Tongue (tissue), 2 donors: ENCODE measurements around the gene KRTAP13-1. TPM values are rescaled to one million over a fixed set of nuclear protein-coding genes. Genes with fewer than 3 reads are reported as not detected.
A peak's percentile ranks its signal among the peaks of the same experiment; 100 is the strongest.

Experiments used
- DNase-seq: peaks from one replicate; pipeline ENCODE4 v3.0.0-alpha.2; 2015
- total RNA-seq: library from RNA; depleted of rRNA; stranded (reverse); fragments of >200 nt; gene quantifications from one replicate; pipeline ENCODE4 v1.2.3, GENCODE V29; 2014

KRTAP13-1 gene, protein sequence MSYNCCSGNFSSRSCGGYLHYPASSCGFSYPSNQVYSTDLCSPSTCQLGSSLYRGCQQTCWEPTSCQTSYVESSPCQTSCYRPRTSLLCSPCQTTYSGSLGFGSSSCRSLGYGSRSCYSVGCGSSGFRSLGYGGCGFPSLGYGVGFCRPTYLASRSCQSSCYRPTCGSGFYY
- total RNA-seq = not detected

DNA sequence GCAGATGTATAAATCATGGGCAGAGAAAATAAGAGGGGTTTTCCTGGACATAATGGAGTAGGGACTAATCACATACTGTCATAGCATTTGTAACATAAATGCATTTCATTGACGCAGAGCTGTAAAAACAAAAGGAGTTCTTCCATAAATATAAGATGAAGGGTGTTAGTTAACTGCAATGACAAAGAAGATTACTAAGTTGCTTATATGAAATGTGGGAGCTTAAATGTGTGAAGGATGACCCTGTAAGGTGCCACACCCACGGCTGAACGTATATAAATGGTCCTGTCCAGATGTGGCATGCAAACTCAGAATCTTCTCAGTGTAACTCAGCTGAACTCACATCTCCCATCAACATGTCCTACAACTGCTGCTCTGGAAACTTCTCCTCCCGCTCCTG, at the start of gene KRTAP13-1:
KRTAP13-1 (plus strand) TSS at position 301 of the 400 bp plus-strand sequence; CDS start at position 357, 56 bp downstream.
- DNase-seq = no peak

DNA sequence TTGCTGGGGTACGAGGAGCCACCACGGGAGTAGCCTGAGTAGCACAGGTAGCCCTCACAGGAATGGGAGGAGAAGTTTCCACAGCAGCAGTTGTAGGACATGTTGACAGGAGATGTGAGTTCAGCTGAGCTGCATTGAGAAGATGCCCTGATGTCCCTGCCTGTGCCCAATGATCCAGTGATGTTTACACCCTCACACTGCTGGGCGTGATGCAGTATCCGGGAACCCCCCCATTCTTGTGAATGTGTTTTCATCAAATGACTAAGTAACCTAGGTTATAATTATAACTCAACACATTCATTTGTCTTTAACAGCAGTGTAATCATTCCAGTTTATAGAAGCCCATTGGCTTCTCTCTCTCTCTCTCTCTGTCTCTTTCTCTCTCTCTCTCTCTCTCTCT, 47.3 kb upstream of the KRTAP13-1 start, which contains the start of gene KRTAP23-1:
KRTAP23-1 (minus strand) TSS at position 101 of the 400 bp plus-strand sequence; CDS start at position 101, 0 bp downstream.
- DNase-seq = no peak

DNA sequence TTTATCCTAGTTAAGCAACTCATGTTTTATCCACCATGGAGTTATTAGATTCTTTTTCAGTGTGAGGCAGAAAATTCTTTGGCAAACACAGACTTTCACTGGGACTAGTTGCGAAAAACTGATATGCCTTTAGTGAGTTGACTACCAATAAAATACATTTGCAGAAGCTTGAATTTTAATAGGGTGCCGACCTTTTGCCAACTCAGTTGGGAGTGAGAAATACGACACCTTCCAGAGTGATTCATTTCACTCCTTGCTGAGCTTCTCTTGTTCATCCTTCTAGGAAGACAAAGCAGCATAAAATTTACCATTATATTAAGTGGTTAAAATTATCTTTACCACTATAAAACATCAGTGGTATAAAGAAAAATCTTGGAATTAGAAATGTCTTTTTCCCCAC, 46.3 kb upstream of the KRTAP13-1 start:
- DNase-seq = no peak

DNA sequence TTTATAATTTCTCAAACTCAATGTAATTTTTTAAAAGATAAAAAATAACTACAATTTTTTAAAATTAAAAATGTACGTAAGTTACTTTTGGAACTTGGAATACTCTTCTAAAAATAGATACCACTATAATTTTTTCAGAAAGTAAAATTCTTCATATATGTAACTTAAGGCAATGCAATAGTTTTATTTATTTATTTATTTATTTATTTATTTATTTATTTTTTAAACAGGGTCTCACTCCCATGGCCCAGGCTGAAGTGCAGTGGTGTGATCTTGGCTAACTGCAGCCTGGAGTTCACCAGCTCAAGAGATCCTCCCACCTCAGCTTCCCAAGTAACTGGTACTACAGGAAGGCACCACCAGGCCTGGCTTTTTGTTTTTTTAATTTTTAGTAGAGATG, 44.3 kb upstream of the KRTAP13-1 start:
- DNase-seq = no peak

DNA sequence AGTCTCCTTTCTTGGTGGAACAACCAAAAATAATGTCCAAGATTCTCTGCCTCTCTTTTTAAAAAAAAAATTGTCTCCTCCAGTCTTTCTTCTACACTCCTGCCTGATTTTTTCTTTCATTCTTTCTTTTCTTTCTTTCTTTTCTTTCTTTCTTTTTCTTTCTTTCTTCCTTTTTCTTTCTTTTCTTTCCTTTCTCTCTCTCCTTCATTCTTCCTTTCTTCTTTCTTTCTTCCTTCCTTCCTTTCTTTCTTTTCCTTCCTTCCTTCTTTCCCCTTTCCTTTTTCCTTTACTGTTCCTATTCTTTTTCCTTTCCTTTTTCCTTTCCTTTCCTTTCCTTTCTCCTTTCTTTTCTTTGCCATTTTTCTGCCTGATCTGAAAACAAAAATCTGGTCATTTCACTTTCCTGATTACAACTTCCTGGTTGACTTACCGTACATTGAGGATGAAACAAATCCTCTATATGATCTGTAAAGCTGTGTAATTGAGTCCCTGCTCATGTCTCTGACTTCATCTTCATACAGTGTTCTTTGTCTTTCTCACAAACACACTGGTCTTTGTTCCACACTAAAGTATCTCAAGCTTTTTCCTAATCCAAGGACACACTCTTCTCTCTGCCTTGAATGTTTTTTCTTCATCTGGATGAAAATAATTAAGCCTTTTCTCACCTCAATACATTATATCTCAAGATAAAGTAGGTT, 41.4 kb upstream of the KRTAP13-1 start:
- no peak for DNase-seq

DNA sequence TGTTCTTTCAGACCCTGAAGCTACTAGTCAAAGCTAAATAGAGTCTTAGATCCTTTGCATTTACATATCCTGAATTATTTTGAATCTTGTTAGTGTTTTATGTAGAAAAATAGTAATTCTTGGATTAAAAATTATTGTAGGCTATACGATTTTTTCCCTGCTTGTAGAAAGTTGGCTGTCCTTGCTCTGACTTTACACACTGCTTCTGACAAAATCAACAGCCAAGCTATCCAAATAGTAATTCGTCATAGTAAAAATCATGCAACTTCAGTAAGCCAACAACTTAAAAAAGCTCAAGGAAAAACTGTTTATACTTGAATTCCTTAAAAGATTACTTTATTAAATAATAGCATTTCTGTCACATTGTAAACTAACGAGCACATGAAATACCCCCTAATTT, 39.9 kb upstream of the KRTAP13-1 start:
- DNase-seq = no peak

DNA sequence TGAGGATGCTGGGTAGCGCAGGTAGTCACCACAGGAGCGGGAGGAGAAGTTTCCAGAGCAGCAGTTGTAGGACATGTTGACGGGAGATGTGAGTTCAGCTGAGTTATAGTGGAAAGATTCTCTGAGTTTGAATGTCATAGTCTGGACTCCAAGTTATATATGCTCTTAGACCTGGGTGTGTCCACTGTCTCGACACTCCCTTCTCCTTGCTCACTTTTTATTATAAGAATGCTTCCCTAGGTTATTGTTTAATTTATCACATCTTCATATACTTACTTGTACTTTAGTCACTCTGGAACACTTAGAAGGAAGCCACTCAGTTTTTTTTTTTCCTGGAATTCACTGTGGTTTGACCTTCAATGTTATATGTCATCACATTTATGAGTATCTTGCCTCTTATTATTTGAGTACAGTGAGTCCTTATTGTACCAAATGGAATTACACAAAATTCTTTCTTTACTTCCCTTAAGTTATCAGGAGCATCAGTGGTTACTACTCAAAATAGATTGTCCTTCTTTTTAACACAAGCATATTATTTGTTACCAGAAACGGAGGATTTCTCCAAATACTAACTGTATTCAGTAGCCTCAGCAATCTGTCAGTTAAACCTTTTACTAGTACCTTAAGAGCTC, 23.6 kb upstream of the KRTAP13-1 start, which contains the start of gene KRTAP13-2:
KRTAP13-2 (minus strand) TSS at position 133 of the 632 bp plus-strand sequence; CDS start at position 75, 58 bp downstream.
- DNase-seq = no peak

DNA sequence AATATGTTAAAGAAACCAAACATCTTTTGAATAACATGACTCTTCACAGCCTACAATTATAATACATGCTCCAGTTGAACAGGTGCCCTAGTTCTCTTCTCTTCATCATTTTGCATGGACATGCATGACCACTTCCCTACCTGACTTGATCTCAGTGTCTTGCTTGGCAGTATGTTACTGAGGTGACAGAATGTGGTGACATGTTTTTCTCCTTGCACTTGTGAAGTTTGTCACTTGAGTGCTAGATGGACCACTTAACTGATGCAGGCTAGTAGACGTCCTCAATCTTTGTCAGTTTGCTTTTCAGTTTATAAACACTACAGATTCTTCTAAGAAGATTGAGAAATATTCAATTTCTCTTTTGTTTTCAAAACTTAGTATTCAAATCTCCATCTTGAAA, 13.6 kb upstream of the KRTAP13-1 start:
- no peak for DNase-seq

DNA sequence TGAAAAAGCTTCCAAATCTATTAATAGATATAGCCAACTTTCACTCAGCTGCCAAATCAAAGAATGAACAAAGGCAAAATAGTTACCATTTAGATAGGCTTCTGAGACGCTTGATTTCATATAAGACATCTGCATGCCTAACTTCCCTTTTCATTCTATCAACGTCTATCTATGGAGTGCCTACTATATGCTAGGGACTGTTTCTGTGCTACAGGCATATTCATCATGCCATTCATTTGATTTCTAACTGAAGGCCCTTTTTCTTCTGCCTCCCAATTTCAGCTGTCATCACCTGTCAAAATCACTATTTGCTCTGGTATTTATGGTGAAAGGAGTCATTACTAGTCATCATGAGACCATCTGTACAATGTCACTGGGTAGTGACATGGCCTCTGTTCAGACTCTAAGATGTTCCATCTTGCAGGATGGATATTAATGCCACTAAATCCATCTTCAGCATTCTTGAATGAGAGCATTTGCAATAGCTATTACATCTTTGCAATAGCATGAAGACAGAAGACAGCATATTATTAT, 4.3 kb upstream of the KRTAP13-1 start:
- DNase-seq = peak; percentile 37

DNA sequence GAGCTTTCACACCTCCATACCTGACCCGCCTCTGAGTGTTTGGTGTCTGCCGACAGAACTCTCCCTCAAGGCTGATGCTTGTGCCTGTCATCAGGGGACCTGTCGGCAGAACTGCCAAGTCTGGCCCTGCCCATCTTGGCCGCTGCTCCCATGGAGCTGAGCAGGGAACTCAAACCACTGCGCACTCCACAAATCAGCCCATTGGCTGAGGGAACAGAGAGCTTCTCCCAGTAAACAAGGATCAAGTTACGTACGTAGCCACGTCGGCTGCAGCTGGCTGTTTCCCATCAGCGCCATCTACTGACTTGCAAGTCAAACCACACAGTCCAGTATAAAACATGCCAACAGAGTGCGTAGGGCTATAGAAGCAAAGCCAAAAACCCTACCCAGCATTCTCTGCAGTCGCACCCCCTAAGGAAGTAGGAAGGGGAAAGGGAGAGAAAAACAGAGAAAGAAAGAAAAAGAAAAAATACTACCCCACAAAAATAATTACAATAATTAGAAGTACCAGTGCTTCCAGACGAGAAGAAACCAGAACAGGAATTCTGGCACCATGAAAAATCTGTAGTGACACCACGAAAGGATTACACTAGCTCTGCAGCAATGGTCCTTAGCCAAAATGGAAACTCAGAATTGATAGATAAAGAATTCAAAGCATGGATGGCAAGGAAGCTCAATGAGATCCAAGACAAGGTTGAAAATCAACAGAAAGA, 13.1 kb downstream of the KRTAP13-1 start:
- DNase-seq = peak; percentile 24

DNA sequence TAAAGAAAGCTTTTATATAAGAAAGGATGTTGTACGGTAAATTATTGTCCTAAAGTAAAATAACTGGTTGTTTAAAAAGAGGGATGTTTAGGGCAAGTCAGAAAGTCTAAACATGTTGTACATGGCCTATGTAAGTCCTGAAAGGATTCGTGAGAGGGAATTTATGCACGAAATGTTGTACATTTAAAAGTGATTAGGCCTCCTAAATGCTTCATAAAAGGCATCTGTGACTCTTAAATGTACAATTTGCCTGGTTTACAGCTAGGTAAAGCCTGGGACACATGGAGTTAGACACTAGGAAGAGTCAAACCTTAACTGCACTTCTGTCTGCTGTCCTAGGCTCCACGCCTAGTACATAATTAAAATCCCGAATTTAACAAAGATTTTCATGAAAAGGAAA, 20.2 kb downstream of the KRTAP13-1 start:
- no peak for DNase-seq

DNA sequence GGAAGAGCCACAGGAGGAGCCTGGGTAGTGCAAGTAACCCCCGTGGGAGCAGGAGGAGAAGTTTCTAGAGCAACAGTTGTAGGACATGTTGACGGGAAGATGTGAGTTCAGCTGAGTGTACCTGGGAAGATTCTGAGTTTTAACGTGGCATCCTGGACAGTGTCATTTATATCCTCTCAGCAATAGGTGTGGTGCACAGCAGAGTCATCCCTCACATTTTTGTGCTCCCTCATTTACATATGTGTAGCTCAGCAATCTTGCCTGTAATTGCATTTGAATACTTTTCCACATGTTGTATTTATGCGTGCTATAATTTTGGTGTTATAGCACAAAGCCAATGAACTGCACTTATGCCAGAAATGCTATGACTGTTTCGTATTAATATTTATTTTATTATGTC, 30.0 kb downstream of the KRTAP13-1 start, which contains the start of gene KRTAP13-3:
KRTAP13-3 (minus strand) TSS at position 101 of the 400 bp plus-strand sequence; CDS start at position 87, 14 bp downstream.
- DNase-seq = no peak

DNA sequence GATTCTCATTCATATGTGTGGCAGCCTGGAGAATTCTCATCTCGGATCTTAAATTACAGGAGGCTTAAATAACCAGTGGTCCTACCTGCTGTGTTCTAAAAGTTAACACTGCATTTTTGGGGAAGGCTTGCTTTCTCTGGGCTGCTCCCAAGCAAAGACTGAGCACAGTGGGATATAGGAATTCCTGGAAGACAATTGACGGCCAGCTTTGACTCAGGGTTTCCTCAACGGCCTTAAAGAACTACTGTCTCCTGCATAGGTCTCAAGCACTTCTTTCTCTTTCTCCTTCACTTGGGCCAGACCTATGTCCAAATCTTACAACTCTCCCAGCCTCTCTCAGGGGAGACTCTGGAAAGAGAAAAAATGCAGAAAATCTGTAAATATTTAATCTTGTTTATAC, 30.9 kb downstream of the KRTAP13-1 start:
- DNase-seq = no peak

DNA sequence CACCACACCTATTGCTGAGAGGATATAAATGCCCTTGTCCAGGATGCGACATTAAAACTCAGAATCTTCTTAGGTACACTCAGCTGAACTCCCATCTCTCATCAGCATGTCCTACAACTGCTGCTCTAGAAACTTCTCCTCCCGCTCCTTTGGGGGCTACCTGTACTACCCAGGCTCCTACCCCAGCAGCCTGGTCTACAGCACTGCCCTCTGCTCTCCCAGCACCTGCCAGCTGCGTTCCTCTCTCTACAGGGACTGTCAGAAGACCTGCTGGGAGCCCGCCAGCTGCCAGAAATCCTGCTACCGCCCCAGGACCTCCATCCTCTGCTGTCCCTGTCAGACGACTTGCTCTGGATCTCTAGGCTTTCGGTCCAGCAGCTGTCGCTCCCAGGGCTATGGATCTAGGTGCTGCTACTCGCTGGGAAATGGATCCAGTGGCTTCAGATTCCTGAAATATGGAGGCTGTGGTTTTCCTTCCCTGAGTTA, 34.4 kb downstream of the KRTAP13-1 start, which contains the start of gene KRTAP13-4:
KRTAP13-4 (plus strand) TSS at position 51 of the 486 bp plus-strand sequence; CDS start at position 107, 56 bp downstream.
- no peak for DNase-seq

DNA sequence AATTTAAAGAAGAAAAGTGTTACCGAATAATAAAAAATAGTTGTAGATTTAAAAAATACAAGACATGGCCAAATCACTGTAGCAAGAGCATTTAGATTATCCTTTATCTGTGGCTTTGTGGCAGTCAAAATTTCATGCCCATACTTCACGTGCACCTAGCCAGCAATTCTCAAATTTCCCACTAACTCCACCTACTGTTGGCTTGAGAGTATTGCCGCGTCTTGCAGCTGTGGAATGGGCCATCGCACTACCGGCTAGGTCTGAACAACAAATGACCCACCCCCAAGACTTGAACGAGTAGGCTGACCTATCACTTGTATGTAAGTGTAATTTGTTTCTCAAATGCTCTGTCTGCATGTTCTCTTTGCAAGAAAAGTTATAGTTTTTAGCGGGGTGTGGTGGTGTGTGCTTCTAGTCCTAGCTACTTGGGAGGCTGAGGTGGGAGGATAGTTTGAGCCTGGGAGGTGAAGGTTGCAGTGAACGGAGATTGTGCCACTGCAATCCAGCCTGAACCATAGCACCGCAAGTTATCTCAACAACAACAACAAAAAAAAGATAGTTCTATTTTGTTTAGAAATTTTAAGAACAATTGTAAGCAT, 38.3 kb downstream of the KRTAP13-1 start:
- DNase-seq = peak; percentile 30

DNA sequence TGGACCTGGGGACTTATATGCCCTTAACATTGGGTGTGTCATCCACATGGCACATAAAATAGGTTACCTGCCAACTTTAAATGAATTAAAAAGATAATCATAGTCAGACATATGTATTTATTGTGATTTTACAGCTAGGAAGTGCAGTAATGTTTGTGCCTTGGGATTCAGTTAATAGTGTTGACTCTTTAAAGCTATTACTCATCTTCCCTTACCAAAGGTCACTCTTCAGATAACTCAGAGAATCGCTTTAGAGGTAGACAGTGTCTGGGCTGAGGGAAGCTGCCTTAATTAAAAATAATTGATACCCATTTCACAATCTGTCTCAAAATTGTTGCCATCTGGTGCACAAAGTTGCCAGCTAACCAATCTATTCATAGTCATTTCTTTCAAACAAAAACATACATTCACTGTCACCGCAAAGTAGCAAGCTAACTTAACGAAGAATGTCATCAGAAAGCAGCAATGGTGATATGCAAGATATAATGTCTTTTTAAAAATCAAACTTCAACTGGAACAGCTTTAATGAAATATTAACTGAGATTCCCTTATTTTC, 41.3 kb downstream of the KRTAP13-1 start:
- DNase-seq = no peak

DNA sequence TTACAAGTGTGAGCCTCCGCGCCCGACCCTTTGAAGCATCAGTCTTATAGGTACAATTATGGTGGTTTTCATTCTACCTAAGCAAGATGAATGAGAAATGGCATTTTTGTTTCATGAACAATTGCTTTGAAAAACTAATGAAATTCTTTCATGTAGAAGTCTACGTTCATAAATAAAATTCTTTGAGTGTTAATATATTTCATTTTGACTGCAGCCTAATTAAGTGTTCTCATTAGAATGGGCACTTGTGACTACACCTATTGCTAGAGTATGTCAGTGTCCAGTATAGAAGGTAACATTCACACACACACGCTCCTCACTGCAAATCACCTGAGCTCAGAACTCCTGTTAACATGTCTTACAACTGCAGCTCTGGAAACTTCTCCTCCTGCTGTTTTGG, 44.1 kb downstream of the KRTAP13-1 start, which contains the start of gene KRTAP15-1:
KRTAP15-1 (plus strand) TSS at position 301 of the 400 bp plus-strand sequence; CDS start at position 354, 53 bp downstream.
- no peak for DNase-seq

DNA sequence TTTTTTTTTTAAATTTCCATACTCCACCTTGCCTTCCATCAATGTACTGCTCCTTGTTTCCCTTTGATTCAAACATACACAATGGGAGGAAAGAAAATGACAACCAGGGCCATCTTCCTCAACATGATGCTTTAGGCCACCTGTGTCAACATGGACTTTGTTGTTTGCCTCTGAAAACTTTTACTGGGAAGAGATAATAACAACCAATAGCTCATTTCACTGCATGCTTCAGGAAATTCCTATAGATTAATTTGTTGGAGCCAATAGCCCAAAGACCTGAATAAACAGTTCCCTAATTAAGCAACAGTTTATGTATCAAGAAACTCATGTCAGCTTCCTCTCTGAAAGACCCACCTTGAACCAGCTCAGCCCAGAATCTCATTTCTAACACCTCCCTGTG, 47.4 kb downstream of the KRTAP13-1 start:
- no peak for DNase-seq

DNA sequence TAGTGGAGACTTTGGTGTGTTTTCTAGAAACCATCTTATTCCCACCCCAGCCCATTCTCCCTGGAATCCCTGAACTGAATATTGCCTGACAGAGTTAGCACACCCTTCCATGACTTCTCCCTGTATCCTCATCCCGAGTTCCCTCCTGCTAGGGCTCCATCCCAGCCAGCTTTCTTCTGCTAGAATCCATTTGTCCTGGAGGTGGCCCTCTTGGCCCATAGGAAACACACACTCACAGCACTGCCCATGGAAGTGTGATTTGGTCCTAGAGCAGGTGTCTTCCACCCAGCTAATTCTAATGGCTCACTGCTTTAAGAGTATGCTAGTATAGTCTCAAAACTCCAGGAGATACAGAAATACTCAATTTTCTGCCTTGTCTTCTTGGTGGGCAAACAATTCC, 48.4 kb downstream of the KRTAP13-1 start:
- no peak for DNase-seq
